Suprapubic skin (tissue), 4 donors: Measurements from ENCODE around the gene XPO6.

Source experiments
- CTCF ChIP-seq, 2 donors: fragments of 200-600 bp in 1 of 2; fragments of 450-650 bp in 1 of 2; sonication (generic) in 1 of 2; IDR thresholded peaks; one replicate each; pipeline ENCODE4 v1.5.1; 2016 to 2019; ENCODE audit warnings: antibody characterized with exemption in 2 of 2, mild to moderate bottlenecking in 1 of 2, moderate library complexity in 1 of 2
- POLR2A ChIP-seq, 2 donors: fragments of 450-650 bp; IDR thresholded peaks; one replicate each; pipeline ENCODE4 v1.6.1; 2017; ENCODE audit warnings: antibody characterized with exemption in 2 of 2, mild to moderate bottlenecking in 2 of 2, moderate library complexity in 2 of 2
- POLR2AphosphoS5 ChIP-seq, 3 donors: sonication (generic); formaldehyde crosslinking; IDR thresholded peaks; one replicate each; pipeline ENCODE4 v1.6.1; 2017; ENCODE audit warnings: antibody characterized with exemption in 3 of 3

- TF ChIP-seq POLR2AphosphoS5 (IDR thresholded peaks at IDR 0.05), result no peak
- TF ChIP-seq CTCF (IDR thresholded peaks at IDR 0.05), result no peak
- TF ChIP-seq POLR2A (IDR thresholded peaks at IDR 0.05), result no peak
These were observed 42.4 kb upstream of the XPO6 start for GRCh38 chr16:28254158-28254557.
